Caco-2 (cell line): ENCODE measurements around the gene TNRC6B. TPM values are rescaled to one million over a fixed set of nuclear protein-coding genes. Genes with fewer than 3 reads are reported as not detected.

ENCODE experiments used
- BruUV-seq: library from RNA; stranded (reverse); fragments of 400-500 nt; replicated peaks from 2 replicates; lab custom pipeline; 2021; lab: Mats Ljungman, UMichigan
- CTCF ChIA-PET: fragments of 300-600 bp; sonication (Branson Sonifier 250); formaldehyde crosslinking; loops from one replicate; lab custom pipeline; 2022; ENCODE audit warnings: antibody characterized with exemption; lab: Charles Lee
- POLR2A ChIA-PET: fragments of 300-600 bp; sonication (Branson Sonifier 250); formaldehyde crosslinking; loops from one replicate; lab custom pipeline; 2022; ENCODE audit warnings: antibody characterized with exemption; lab: Charles Lee
- DNase-seq, 2 experiments: peaks; one replicate each; pipeline versions ENCODE4 v3.0.0 to v3.0.0-alpha.2; 2020 to 2022
- H3K27me3 ChIP-seq: replicated peaks from 2 replicates; pipeline ENCODE4 v1.6.0; 2011; ENCODE audit warnings: low read length; ENCODE audit not compliant: control insufficient read depth, insufficient read depth
- H3K36me3 ChIP-seq: 2 replicates; pipeline ENCODE4 v1.5.1; 2011; ENCODE audit warnings: low read length; ENCODE audit not compliant: control insufficient read depth, insufficient read depth
- H3K4me1 ChIP-seq: fragments of 250-450 bp; sonication (Bioruptor Pico); 2 replicates; pipeline ENCODE4 v1.5.1; 2020; ENCODE audit warnings: mild to moderate bottlenecking
- H3K4me3 ChIP-seq: 2 replicates; pipeline ENCODE4 v1.5.1; 2011; ENCODE audit warnings: low read depth, mild to moderate bottlenecking, control low read depth, low read length
- H3K9me3 ChIP-seq: fragments of 250-450 bp; sonication (Bioruptor Pico); 2 replicates; pipeline ENCODE4 v1.5.1; 2020; ENCODE audit warnings: mild to moderate bottlenecking, moderate library complexity
- H3K27ac Mint-ChIP-seq: one replicate; pipeline ENCODE4 v1.8.0; 2022; ENCODE audit warnings: mixed read lengths; ENCODE audit not compliant: unreplicated experiment
- H3K27me3 Mint-ChIP-seq: one replicate; pipeline ENCODE4 v1.8.0; 2022; ENCODE audit warnings: mixed read lengths; ENCODE audit not compliant: insufficient read depth, unreplicated experiment
- H3K36me3 Mint-ChIP-seq: one replicate; pipeline ENCODE4 v1.8.0; 2022; ENCODE audit warnings: mild to moderate bottlenecking, mixed read lengths; ENCODE audit not compliant: insufficient read depth, unreplicated experiment
- H3K4me1 Mint-ChIP-seq: one replicate; pipeline ENCODE4 v1.8.0; 2022; ENCODE audit warnings: low read depth, mixed read lengths; ENCODE audit not compliant: unreplicated experiment
- H3K4me3 Mint-ChIP-seq: one replicate; pipeline ENCODE4 v1.8.0; 2022; ENCODE audit warnings: mild to moderate bottlenecking, moderate library complexity, mixed read lengths; ENCODE audit not compliant: unreplicated experiment
- H3K9me3 Mint-ChIP-seq: one replicate; pipeline ENCODE4 v1.8.0; 2022; ENCODE audit warnings: mixed read lengths; ENCODE audit not compliant: unreplicated experiment
- CTCF ChIP-seq, 2 experiments: fragments of 200-600 bp in 1 of 2; IDR thresholded peaks; 1 replicate in 1 of 2; 2 replicates in 1 of 2; pipeline versions ENCODE4 v1.5.1 to v1.8.0; 2011 to 2022; ENCODE audit warnings: antibody characterized with exemption in 1 of 2, control low read depth in 1 of 2, inconsistent platforms in 1 of 2, low read depth in 1 of 2, low read length in 1 of 2, mild to moderate bottlenecking in 1 of 2, moderate library complexity in 1 of 2; ENCODE audit not compliant: insufficient read depth in 1 of 2, severe bottlenecking in 1 of 2, unreplicated experiment in 1 of 2
- intact Hi-C: fragments of 100-400 bp; cut with micrococcal nuclease; formaldehyde crosslinking; loops from one replicate; pipeline ENCODE4 v1.10.0; 2022; ENCODE audit not compliant: unreplicated experiment
- total RNA-seq: library from RNA; stranded (reverse); gene quantifications from 2 replicates; pipeline ENCODE4 v1.2.3, GENCODE V29; 2022

TNRC6B gene
- total RNA-seq, 1 experiment from 2014 or later: 23.5 TPM

- no TSS peak for BruUV-seq
- H3K4me1 Mint-ChIP-seq: no peaks in the 10 kb centered on the region
- no peaks in the 10 kb centered on the region for H3K9me3 Mint-ChIP-seq
- Histone ChIP-seq H3K9me3 (no peaks in the 10 kb centered on the region), H3K4me3 (no peak overlapping the region), H3K36me3 (no peaks in the 10 kb centered on the region), H3K27me3 (no peaks in the 10 kb centered on the region), H3K4me1 (no peaks in the 10 kb centered on the region)
- no peak for DNase-seq
- H3K4me3 Mint-ChIP-seq: no peak overlapping the region
- ChIA-PET CTCF (no interaction called here), POLR2A (no interaction called here)
- no peaks in the 10 kb centered on the region for H3K27me3 Mint-ChIP-seq
- H3K27ac Mint-ChIP-seq: no peak overlapping the region
- no peak for TF ChIP-seq CTCF (IDR thresholded peaks at IDR 0.05; ENCODE audit: insufficient read depth in 1 of 2, low read depth in 1 of 2, low read length in 1 of 2, severe bottlenecking in 1 of 2, unreplicated experiment in 1 of 2)
- intact Hi-C loops: no loop called here
- H3K36me3 Mint-ChIP-seq: peaks cover 11% of the 10 kb centered on the region
Measured at GRCh38 chr22:40249286-40249685, 71.6 kb downstream of the TNRC6B start.

- H3K4me3 ChIP-seq: no peak overlapping the region
- peaks cover 16% of the 10 kb centered on the region for H3K36me3 Mint-ChIP-seq
- no peaks in the 10 kb centered on the region for H3K9me3 Mint-ChIP-seq
- no peak overlapping the region for H3K27ac Mint-ChIP-seq
- no peaks in the 10 kb centered on the region for H3K27me3 ChIP-seq
- no peaks in the 10 kb centered on the region for H3K4me1 ChIP-seq
- TF ChIP-seq CTCF (IDR thresholded peaks at IDR 0.05; ENCODE audit: insufficient read depth in 1 of 2, low read depth in 1 of 2, low read length in 1 of 2, severe bottlenecking in 1 of 2, unreplicated experiment in 1 of 2): no peak
- no peak overlapping the region for H3K4me3 Mint-ChIP-seq
- intact Hi-C loops: no loop called here
- no peaks in the 10 kb centered on the region for H3K4me1 Mint-ChIP-seq
- H3K9me3 ChIP-seq: no peaks in the 10 kb centered on the region
- H3K36me3 ChIP-seq: no peaks in the 10 kb centered on the region
- DNase-seq: no peak
- ChIA-PET CTCF (no interaction called here), POLR2A (interaction anchor here (0.6 kb wide), 2 partner anchors 269 to 731 kb away, joined by 3 read pairs; no protein-coding TSS in a partner anchor)
- BruUV-seq: no TSS peak
- H3K27me3 Mint-ChIP-seq: no peaks in the 10 kb centered on the region
Measured at GRCh38 chr22:40250608-40251007, 72.9 kb downstream of the TNRC6B start.

GRCh38 chr22:40251106-40251505, 73.4 kb downstream of the TNRC6B start:
- no peaks in the 10 kb centered on the region for H3K9me3 ChIP-seq
- TF ChIP-seq CTCF (IDR thresholded peaks at IDR 0.05; ENCODE audit: insufficient read depth in 1 of 2, low read depth in 1 of 2, low read length in 1 of 2, severe bottlenecking in 1 of 2, unreplicated experiment in 1 of 2): no peak
- no peaks in the 10 kb centered on the region for H3K36me3 ChIP-seq
- DNase-seq: no peak
- intact Hi-C loops: no loop called here
- no peaks in the 10 kb centered on the region for H3K9me3 Mint-ChIP-seq
- POLR2A ChIA-PET: interaction anchor here (0.6 kb wide), 2 partner anchors 270 to 731 kb away, joined by 3 read pairs; no protein-coding TSS in a partner anchor
- H3K4me1 ChIP-seq: no peaks in the 10 kb centered on the region
- H3K27me3 Mint-ChIP-seq: no peaks in the 10 kb centered on the region
- CTCF ChIA-PET: no interaction called here
- no peak overlapping the region for H3K4me3 ChIP-seq
- H3K27ac Mint-ChIP-seq: no peak overlapping the region
- H3K4me1 Mint-ChIP-seq: no peaks in the 10 kb centered on the region
- no peaks in the 10 kb centered on the region for H3K27me3 ChIP-seq
- no peak overlapping the region for H3K4me3 Mint-ChIP-seq
- H3K36me3 Mint-ChIP-seq: peaks cover 16% of the 10 kb centered on the region
- BruUV-seq: no TSS peak
